IMR-90 (cell line): Measurements from ENCODE around the gene ADAMTS17. TPM values are rescaled to one million over a fixed set of nuclear protein-coding genes. Genes with fewer than 3 reads are reported as not detected.

Experiments
- ATAC-seq: fragments of 200-7000 bp; cut with Tn5 transposase; 2 replicates; pipeline ENCODE4 v1.9.1; 2020; ENCODE audit warnings: low read depth, mild to moderate bottlenecking, moderate library complexity
- BruUV-seq: library from RNA; stranded (reverse); fragments of 400-500 nt; replicated peaks from 2 replicates; lab custom pipeline; 2021; lab: Mats Ljungman, UMichigan
- CTCF ChIA-PET: fragments of 300-600 bp; formaldehyde crosslinking; extraction: SDS; loops from one replicate; lab custom pipeline; 2021; ENCODE audit warnings: antibody characterized with exemption; lab: Yijun Ruan, JAX
- POLR2A ChIA-PET: fragments of 300-600 bp; sonication (Branson Sonifier 250); formaldehyde crosslinking; loops from one replicate; lab custom pipeline; 2022; ENCODE audit warnings: antibody characterized with exemption; ENCODE audit not compliant: unreplicated experiment; lab: Charles Lee
- DNase-seq: peaks from one replicate; pipeline ENCODE4 v3.0.0; 2013
- H2AFZ ChIP-seq: replicated peaks from 2 replicates; pipeline ENCODE3; 2013; ENCODE audit warnings: low read length, mild to moderate bottlenecking; ENCODE audit not compliant: poor library complexity
- H2AK5ac ChIP-seq: 2 replicates; pipeline ENCODE4 v1.6.1; 2013; ENCODE audit warnings: low read depth, low read length, inconsistent platforms
- H2AK9ac ChIP-seq: replicated peaks from 2 replicates; pipeline ENCODE3; 2013; ENCODE audit warnings: mild to moderate bottlenecking, low read depth, low read length, moderate library complexity; ENCODE audit not compliant: poor library complexity
- H2BK120ac ChIP-seq: 2 replicates; pipeline ENCODE4 v1.6.1; 2013; ENCODE audit warnings: low read depth, low read length, inconsistent platforms
- H2BK15ac ChIP-seq: 3 replicates; pipeline ENCODE4 v1.6.1; 2013; ENCODE audit warnings: low read depth, low read length, inconsistent platforms
- H2BK20ac ChIP-seq: 2 replicates; pipeline ENCODE4 v1.6.1; 2013; ENCODE audit warnings: low read depth, mild to moderate bottlenecking, inconsistent platforms, low read length, moderate library complexity
- H2BK5ac ChIP-seq: 2 replicates; pipeline ENCODE4 v1.6.1; 2013; ENCODE audit warnings: mild to moderate bottlenecking, low read depth, low read length, inconsistent platforms; ENCODE audit not compliant: poor library complexity, severe bottlenecking
- H3K14ac ChIP-seq: replicated peaks from 2 replicates; pipeline ENCODE4 v1.6.1; 2013; ENCODE audit warnings: low read depth, low read length, inconsistent platforms
- H3K18ac ChIP-seq: 2 replicates; pipeline ENCODE4 v1.6.1; 2013; ENCODE audit warnings: low read depth, low read length, control low read depth
- H3K23ac ChIP-seq: 2 replicates; pipeline ENCODE4 v1.6.1; 2013; ENCODE audit warnings: low read depth, low read length, inconsistent platforms
- H3K27ac ChIP-seq: 2 replicates; pipeline ENCODE4 v1.5.1; 2013; ENCODE audit warnings: mild to moderate bottlenecking, control low read depth, low read length; ENCODE audit not compliant: insufficient read depth
- H3K27me3 ChIP-seq: 2 replicates; pipeline ENCODE4 v1.6.1; 2013; ENCODE audit warnings: low read length; ENCODE audit not compliant: control insufficient read depth, insufficient read depth
- H3K36me3 ChIP-seq: 2 replicates; pipeline ENCODE4 v1.6.1; 2013; ENCODE audit warnings: low read length, mixed read lengths; ENCODE audit not compliant: control insufficient read depth, insufficient read depth
- H3K4ac ChIP-seq: 2 replicates; pipeline ENCODE4 v1.6.1; 2013; ENCODE audit warnings: low read depth, low read length, inconsistent platforms
- H3K4me1 ChIP-seq: 2 replicates; pipeline ENCODE4 v1.6.1; 2013; ENCODE audit warnings: low read length, mixed read lengths; ENCODE audit not compliant: control insufficient read depth, insufficient read depth
- H3K4me2 ChIP-seq: 2 replicates; pipeline ENCODE4 v1.6.1; 2013; ENCODE audit warnings: low read depth, mild to moderate bottlenecking, control low read depth, low read length, moderate library complexity
- H3K4me3 ChIP-seq: 2 replicates; pipeline ENCODE4 v1.5.1; 2013; ENCODE audit warnings: low read depth, mild to moderate bottlenecking, control low read depth, low read length, moderate library complexity; ENCODE audit not compliant: insufficient read depth
- H3K56ac ChIP-seq: 2 replicates; pipeline ENCODE4 v1.6.1; 2013; ENCODE audit warnings: low read length, inconsistent platforms; ENCODE audit not compliant: insufficient read depth; ENCODE audit errors: extremely low read depth
- H3K79me1 ChIP-seq, 2 experiments: 2 replicates each; pipeline ENCODE4 v1.6.1; 2013; ENCODE audit warnings: low read length in 2 of 2, inconsistent platforms in 1 of 2, low read depth in 1 of 2
- H3K9ac ChIP-seq: 2 replicates; pipeline ENCODE4 v1.6.1; 2013; ENCODE audit warnings: low read depth, low read length, control low read depth
- H3K9me1 ChIP-seq: 2 replicates; pipeline ENCODE4 v1.6.1; 2013; ENCODE audit warnings: low read length, inconsistent platforms; ENCODE audit not compliant: insufficient read depth
- H3K9me3 ChIP-seq: 2 replicates; pipeline ENCODE4 v1.6.1; 2013; ENCODE audit warnings: low read length; ENCODE audit not compliant: control insufficient read depth, insufficient read depth
- H4K20me1 ChIP-seq: 2 replicates; pipeline ENCODE4 v1.6.1; 2013; ENCODE audit warnings: low read length, inconsistent platforms; ENCODE audit not compliant: insufficient read depth
- H4K5ac ChIP-seq: 2 replicates; pipeline ENCODE4 v1.6.1; 2013; ENCODE audit warnings: mild to moderate bottlenecking, low read depth, low read length, control low read depth
- H4K8ac ChIP-seq, 2 experiments: 2 replicates each; pipeline ENCODE4 v1.6.1; 2013; ENCODE audit warnings: low read depth in 2 of 2, low read length in 2 of 2, control low read depth in 1 of 2, inconsistent platforms in 1 of 2
- H4K91ac ChIP-seq: 2 replicates; pipeline ENCODE4 v1.6.1; 2013; ENCODE audit warnings: low read depth, low read length, inconsistent platforms; ENCODE audit not compliant: insufficient read depth
- BHLHE40 ChIP-seq: fragments of 150-350 bp; IDR thresholded peaks from 2 replicates; pipeline ENCODE4 v1.6.1; 2016; ENCODE audit warnings: mild to moderate bottlenecking, low read depth, low read length
- CEBPB ChIP-seq: IDR thresholded peaks from 2 replicates; pipeline ENCODE4 v1.6.1; 2012; ENCODE audit warnings: low read depth, low read length, improper control_type of control experiment
- CHD1 ChIP-seq: IDR thresholded peaks from 2 replicates; pipeline ENCODE4 v1.6.1; 2012; ENCODE audit warnings: low read depth, low read length, improper control_type of control experiment
- FOS ChIP-seq: fragments of 150-350 bp; IDR thresholded peaks from 2 replicates; pipeline ENCODE4 v1.6.1; 2016; ENCODE audit warnings: low read depth, low read length
- MAFK ChIP-seq: IDR thresholded peaks from 2 replicates; pipeline ENCODE4 v1.6.1; 2012; ENCODE audit warnings: low read depth, low read length, improper control_type of control experiment
- MAZ ChIP-seq: IDR thresholded peaks from 2 replicates; pipeline ENCODE4 v1.6.1; 2012; ENCODE audit warnings: low read depth, mild to moderate bottlenecking, low read length, improper control_type of control experiment, moderate library complexity, borderline replicate concordance
- MXI1 ChIP-seq: IDR thresholded peaks from 2 replicates; pipeline ENCODE4 v1.6.1; 2012; ENCODE audit warnings: low read depth, mild to moderate bottlenecking, low read length, moderate library complexity, borderline replicate concordance
- NFE2L2 ChIP-seq: fragments of 150-350 bp; IDR thresholded peaks from 2 replicates; pipeline ENCODE4 v1.6.1; 2016; ENCODE audit warnings: low read depth, mild to moderate bottlenecking, low read length
- POLR2A ChIP-seq: IDR thresholded peaks from 2 replicates; pipeline ENCODE4 v1.6.1; 2012; ENCODE audit warnings: mild to moderate bottlenecking, low read depth, low read length
- RAD21 ChIP-seq: IDR thresholded peaks from 2 replicates; pipeline ENCODE4 v1.6.1; 2012; ENCODE audit warnings: low read length, improper control_type of control experiment
- RCOR1 ChIP-seq: IDR thresholded peaks from 2 replicates; pipeline ENCODE4 v1.6.1; 2012; ENCODE audit warnings: mild to moderate bottlenecking, low read length, improper control_type of control experiment; ENCODE audit not compliant: insufficient replicate concordance
- RFX5 ChIP-seq: IDR thresholded peaks from 2 replicates; pipeline ENCODE4 v1.8.0; 2012; ENCODE audit warnings: low read depth, mild to moderate bottlenecking, low read length, moderate library complexity
- SMC3 ChIP-seq: fragments of 150-350 bp; IDR thresholded peaks from 2 replicates; pipeline ENCODE4 v1.6.1; 2016; ENCODE audit warnings: low read depth, mild to moderate bottlenecking, antibody characterized with exemption, low read length, moderate library complexity
- WGBS, 2 experiments: methylation state at CpG; one replicate each; pipeline versions ENCODE4 v1.1.5 to v1.1.7; 2013; ENCODE audit warnings: missing lambda C conversion rate in 2 of 2; ENCODE audit not compliant: insufficient read length in 1 of 2; ENCODE audit errors: extremely low coverage in 2 of 2; 5-methylcytosine and 5-hydroxymethylcytosine counted together
- dilution Hi-C: fragments of 300-500 bp; cut with HindIII; formaldehyde crosslinking; loops from one replicate; pipeline ENCODE4 v1.14.3; 2018; ENCODE audit warnings: low sequenced_read_pairs; ENCODE audit not compliant: unreplicated experiment
- in situ Hi-C: fragments of 300-500 bp; cut with MboI; formaldehyde crosslinking; loops from 3 replicates; pipeline ENCODE4 v1.14.3; 2019; ENCODE audit warnings: low sequenced_read_pairs, inconsistent platforms, mixed read lengths
- intact Hi-C: fragments of 100-400 bp; cut with micrococcal nuclease; formaldehyde crosslinking; loops from 2 replicates; pipeline ENCODE4 v1.10.0; 2022
- polyA plus RNA-seq, 3 experiments: library from polyadenylated mRNA; depleted of rRNA; stranded (reverse); fragments of >200 nt; gene quantifications; 2 replicates each; pipeline ENCODE4 v1.2.3, GENCODE V29; 2012; ENCODE audit warnings: low replicate concordance in 1 of 3
- total RNA-seq: library from RNA; depleted of rRNA; stranded (reverse); fragments of >200 nt; gene quantifications from 2 replicates; pipeline ENCODE4 v1.2.3, GENCODE V29; 2012
- TF ChIP-seq, protein P1 (sequence below): conservative IDR thresholded peaks from 2 replicates; pipeline ENCODE4 v1.5.1; 2012; ENCODE audit warnings: mild to moderate bottlenecking, low read depth, low read length, improper control_type of control experiment
- TF ChIP-seq, protein P2 (sequence below): fragments of 150-350 bp; IDR thresholded peaks from 2 replicates; pipeline ENCODE4 v1.6.1; 2016; ENCODE audit warnings: low read depth, mild to moderate bottlenecking, low read length, moderate library complexity, borderline replicate concordance
- TF ChIP-seq, protein P3 (sequence below): fragments of 150-350 bp; IDR thresholded peaks from 2 replicates; pipeline ENCODE4 v1.6.1; 2017; ENCODE audit warnings: mild to moderate bottlenecking, antibody characterized with exemption, low read length, low read depth

ADAMTS17 gene
- total and polyA plus RNA-seq, 2 of the 4 experiments (the other 2 are of a cell fraction), result 0.03 TPM; not detected in 1

DNA sequence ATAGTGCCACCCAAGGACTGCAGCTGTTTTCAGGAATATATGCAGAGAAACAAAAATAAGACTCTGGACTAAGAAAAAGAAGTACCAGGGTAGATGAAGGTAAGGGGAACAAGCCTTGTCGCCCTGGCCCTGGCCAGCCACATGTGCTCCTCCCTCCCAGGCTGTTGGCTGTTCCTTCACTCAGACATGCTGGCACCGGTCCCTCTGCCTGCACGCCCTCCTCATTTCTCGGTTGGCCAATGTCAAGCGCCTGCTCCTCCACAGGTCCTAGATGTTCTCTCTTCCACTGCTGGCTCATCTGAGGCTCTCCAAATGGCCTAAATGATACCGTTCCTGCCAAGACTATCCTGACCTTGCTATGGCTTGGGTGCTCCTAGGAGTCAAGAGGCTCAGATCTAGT lies 320.1 kb downstream of the ADAMTS17 start:
- no peaks in the 10 kb centered on the region for H4K20me1 ChIP-seq
- H4K91ac ChIP-seq, result no peak overlapping the region
- H2AFZ ChIP-seq, result no peak overlapping the region
- no peak overlapping the region for H3K18ac ChIP-seq
- H2AK9ac ChIP-seq, result no peak overlapping the region
- no peaks in the 10 kb centered on the region for H3K27me3 ChIP-seq
- H3K4me2 ChIP-seq, result no peak overlapping the region
- H2BK15ac ChIP-seq, result no peak overlapping the region
- no CpG with 5 or more reads among the region's 6 CpGs for WGBS, 2 experiments
- no peak overlapping the region for H4K8ac ChIP-seq
- no peaks in the 10 kb centered on the region for H3K4me1 ChIP-seq
- no peak overlapping the region for H2BK5ac ChIP-seq
- DNase-seq (no peak), ATAC-seq (no peak)
- H3K9me3 ChIP-seq, result peaks cover 11% of the 10 kb centered on the region; the same call in 1 of the 2 replicates
- H3K9ac ChIP-seq, result no peak overlapping the region
- no peak overlapping the region for H3K56ac ChIP-seq
- no peaks in the 10 kb centered on the region for H3K79me1 ChIP-seq
- H3K4ac ChIP-seq, result no peak overlapping the region
- ChIA-PET POLR2A (no interaction called here), CTCF (no interaction called here)
- no peak overlapping the region for H3K14ac ChIP-seq
- H2BK20ac ChIP-seq, result no peak overlapping the region
- no peak overlapping the region for H2AK5ac ChIP-seq
- in situ Hi-C loops, result no loop called here
- no TSS peak for BruUV-seq
- H3K23ac ChIP-seq, result no peak overlapping the region
- no peak overlapping the region for H3K4me3 ChIP-seq
- no peaks in the 10 kb centered on the region for H3K36me3 ChIP-seq
- TF ChIP-seq MXI1, result no peak
- no peak for TF ChIP-seq CHD1
- no peak for TF ChIP-seq MAZ
- TF ChIP-seq, protein P1, sequence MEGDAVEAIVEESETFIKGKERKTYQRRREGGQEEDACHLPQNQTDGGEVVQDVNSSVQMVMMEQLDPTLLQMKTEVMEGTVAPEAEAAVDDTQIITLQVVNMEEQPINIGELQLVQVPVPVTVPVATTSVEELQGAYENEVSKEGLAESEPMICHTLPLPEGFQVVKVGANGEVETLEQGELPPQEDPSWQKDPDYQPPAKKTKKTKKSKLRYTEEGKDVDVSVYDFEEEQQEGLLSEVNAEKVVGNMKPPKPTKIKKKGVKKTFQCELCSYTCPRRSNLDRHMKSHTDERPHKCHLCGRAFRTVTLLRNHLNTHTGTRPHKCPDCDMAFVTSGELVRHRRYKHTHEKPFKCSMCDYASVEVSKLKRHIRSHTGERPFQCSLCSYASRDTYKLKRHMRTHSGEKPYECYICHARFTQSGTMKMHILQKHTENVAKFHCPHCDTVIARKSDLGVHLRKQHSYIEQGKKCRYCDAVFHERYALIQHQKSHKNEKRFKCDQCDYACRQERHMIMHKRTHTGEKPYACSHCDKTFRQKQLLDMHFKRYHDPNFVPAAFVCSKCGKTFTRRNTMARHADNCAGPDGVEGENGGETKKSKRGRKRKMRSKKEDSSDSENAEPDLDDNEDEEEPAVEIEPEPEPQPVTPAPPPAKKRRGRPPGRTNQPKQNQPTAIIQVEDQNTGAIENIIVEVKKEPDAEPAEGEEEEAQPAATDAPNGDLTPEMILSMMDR, result no peak
- no peak for TF ChIP-seq POLR2A
- TF ChIP-seq, protein P2, sequence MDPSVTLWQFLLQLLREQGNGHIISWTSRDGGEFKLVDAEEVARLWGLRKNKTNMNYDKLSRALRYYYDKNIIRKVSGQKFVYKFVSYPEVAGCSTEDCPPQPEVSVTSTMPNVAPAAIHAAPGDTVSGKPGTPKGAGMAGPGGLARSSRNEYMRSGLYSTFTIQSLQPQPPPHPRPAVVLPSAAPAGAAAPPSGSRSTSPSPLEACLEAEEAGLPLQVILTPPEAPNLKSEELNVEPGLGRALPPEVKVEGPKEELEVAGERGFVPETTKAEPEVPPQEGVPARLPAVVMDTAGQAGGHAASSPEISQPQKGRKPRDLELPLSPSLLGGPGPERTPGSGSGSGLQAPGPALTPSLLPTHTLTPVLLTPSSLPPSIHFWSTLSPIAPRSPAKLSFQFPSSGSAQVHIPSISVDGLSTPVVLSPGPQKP, result no peak
- no peak for TF ChIP-seq BHLHE40
- no peak for TF ChIP-seq NFE2L2
- no peak for TF ChIP-seq RAD21
- TF ChIP-seq CEBPB, result no peak
- no peak for TF ChIP-seq SMC3
- TF ChIP-seq, protein P3, sequence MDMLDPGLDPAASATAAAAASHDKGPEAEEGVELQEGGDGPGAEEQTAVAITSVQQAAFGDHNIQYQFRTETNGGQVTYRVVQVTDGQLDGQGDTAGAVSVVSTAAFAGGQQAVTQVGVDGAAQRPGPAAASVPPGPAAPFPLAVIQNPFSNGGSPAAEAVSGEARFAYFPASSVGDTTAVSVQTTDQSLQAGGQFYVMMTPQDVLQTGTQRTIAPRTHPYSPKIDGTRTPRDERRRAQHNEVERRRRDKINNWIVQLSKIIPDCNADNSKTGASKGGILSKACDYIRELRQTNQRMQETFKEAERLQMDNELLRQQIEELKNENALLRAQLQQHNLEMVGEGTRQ, result no peak
- no peak for TF ChIP-seq MAFK
- no peak for TF ChIP-seq FOS
- TF ChIP-seq RCOR1, result no peak
- no peak for TF ChIP-seq RFX5
- H4K5ac ChIP-seq, result no peak overlapping the region
- H3K9me1 ChIP-seq, result no peaks in the 10 kb centered on the region
- no peak overlapping the region for H2BK120ac ChIP-seq
- H3K27ac ChIP-seq, result no peak overlapping the region
- intact Hi-C loops, result no loop called here
- dilution Hi-C loops, result no loop called here
